Measurements from ENCODE around the gene SRSF10.
"Not testable (repeated sequence)": the region's sequence is repeated elsewhere in the genome, so short reads cannot be mapped to it uniquely, and the experiment has no call there.

SRSF10 gene

DNA sequence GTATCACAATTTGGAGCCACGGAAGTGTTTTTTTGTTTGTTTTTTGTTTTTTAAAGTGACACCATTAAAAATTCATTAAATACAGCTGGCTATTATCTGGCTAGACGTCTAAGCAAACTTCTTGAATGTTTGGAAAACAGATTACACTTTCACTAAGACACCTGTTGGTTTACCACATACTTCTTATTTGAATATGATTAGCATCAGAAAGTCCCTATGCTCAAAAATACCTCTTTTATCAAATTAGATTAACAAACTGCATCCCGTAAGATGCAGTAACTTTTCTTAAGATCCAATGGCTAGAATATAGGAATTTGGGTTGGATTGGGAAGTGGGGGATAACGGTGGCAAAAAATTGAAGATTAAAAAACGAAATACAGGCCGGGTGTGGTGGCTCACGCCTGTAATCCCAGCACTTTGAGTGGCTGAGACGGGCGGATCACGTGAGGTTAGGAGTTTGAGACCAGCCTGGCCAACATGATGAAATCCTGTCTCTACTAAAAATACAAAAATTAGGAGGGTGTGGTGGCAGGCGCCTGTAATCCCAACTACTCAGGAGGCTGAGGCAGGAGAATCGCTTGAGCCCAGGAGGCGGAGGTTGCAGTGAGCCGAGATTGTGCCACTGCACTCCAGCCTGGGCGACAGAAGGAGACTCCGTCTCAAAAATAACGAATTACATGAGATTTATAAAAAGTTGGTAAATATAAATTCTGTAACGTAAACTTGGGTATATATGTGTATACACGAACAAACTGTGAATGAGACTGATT is 21.9 kb downstream of the SRSF10 start:
- not testable (repeated sequence) for DNase-seq

- DNase-seq, result no peak
These were observed 23.0 kb downstream of the SRSF10 start for GRCh38 chr1:23957096-23957495.

DNA sequence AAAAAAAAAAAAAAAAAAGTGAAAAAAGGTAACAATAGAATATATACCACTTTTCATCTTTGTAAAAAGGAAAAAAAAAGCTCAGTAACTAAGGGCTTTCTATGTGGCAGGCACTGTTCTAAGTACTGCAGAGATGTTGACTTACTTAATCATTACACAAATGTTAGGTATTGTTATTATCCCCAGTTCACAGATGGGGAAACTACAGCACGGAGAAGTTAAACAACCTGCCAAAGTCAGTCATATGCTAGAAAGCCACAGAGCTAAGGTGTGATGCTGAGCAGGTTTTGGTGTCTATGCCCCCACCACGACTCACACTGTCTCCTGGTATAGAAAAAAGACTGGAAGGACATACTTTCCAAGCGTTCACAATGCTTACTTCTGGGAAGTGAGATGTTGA is 27.1 kb downstream of the SRSF10 start:
- DNase-seq, result no peak

DNA sequence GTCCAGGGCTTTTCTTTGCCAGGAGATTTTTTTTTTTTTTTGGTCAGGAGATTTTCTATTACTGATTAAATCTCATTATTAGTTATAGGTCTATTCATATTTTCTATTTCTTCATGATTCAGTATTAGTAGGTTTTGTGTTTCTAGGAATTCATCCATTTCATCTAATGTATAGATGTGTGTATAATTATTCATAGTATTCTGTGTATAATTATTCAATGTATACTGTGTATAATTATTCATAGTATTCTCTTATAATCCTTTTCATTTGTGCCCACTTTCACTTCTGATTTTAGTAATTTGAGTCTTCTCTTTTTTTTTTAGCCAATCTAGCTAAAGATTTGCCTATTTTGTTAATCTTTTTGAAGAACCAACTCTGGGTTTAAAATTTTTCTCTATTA is 32.8 kb downstream of the SRSF10 start:
- no peak for DNase-seq

- DNase-seq, result no peak
These were observed 43.5 kb downstream of the SRSF10 start for GRCh38 chr1:23936481-23937176.

DNA sequence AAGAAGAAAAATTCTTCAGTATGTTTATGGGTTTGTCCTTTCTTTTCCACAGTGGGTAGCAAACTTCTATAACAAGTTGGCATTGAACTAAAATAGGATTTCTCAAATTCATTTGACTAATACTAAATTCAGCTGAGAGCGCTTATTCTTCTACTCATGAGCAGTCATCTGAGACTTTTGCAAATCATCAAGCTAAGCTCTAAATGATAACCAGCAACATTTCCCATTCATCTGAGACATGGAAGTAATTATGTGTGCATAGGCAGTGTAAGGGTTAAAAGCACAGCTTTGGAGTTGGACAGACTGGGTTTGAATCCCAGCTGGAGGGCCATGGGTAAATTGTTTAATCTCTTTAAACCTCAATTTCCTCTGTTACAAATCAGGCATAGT is 48.6 kb downstream of the SRSF10 start:
- peak; percentile 62 for DNase-seq

GRCh38 chr1:23930861-23931490 is 49.2 kb downstream of the SRSF10 start:
- peak; percentile 94 for DNase-seq

- DNase-seq, result no peak
These were observed 49.9 kb downstream of the SRSF10 start for GRCh38 chr1:23930270-23930669.

DNA sequence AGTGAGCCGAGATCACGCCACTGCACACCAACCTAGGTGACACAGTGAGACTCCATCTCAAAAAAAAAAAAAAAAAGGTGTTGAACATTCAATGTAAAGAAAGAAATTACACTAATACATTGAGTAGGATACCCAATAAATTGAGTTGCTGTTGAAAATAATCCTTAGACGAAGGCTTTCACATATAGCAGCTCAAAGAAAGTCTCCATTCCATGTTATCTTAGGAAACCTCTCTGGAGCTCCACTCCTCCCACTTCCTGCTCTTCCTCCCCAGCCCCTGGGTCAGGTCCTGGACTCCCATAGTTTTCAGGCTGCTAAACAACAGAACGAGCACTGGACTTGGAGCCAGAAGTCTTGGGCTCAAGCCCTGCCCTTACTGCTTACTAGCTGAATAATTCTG is 51.3 kb downstream of the SRSF10 start:
- no peak for DNase-seq

- no peak for DNase-seq
These were observed 53.0 kb downstream of the SRSF10 start for GRCh38 chr1:23927097-23927496.

DNA sequence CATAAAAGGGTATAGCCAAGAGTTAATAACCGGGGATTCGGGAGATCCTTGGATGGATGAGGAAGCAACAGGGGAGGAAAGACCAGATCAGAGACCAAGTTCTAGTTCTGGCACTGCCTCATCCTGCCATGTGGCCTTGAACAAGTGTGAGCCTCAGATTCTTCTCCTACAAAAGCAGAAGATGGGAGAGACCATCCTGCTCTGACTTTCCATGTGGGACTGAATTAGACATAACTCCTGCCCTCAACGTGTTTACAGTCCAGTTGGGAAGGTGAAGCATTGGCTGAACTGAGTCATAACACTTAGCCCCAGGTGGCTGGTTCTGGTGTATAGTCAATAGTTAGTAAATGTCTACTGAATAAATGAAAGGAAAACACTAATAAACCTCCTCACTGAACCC is 54.8 kb downstream of the SRSF10 start:
- no peak for DNase-seq

DNA sequence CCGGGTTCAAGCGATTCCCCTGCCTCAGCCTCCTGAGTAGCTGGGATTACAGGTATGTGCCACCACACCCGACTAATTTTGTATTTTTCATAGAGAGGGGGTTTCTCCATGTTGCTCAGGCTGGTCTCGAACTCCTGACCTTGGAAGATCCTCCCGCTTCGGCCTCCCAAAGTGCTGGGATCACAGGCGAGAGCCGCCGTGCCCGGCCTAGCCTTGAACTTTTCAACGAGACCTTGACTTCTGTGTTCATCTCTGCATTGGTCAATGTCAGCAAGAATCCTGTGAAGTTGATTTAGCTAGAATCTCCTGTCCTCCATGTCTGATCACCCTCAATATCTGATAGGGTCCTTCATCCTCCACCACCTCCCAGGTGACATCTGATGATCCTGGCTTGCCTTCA is 55.5 kb downstream of the SRSF10 start:
- DNase-seq, result no peak

GRCh38 chr1:23923592-23924499 is 56.3 kb downstream of the SRSF10 start:
- DNase-seq, result no peak

DNA sequence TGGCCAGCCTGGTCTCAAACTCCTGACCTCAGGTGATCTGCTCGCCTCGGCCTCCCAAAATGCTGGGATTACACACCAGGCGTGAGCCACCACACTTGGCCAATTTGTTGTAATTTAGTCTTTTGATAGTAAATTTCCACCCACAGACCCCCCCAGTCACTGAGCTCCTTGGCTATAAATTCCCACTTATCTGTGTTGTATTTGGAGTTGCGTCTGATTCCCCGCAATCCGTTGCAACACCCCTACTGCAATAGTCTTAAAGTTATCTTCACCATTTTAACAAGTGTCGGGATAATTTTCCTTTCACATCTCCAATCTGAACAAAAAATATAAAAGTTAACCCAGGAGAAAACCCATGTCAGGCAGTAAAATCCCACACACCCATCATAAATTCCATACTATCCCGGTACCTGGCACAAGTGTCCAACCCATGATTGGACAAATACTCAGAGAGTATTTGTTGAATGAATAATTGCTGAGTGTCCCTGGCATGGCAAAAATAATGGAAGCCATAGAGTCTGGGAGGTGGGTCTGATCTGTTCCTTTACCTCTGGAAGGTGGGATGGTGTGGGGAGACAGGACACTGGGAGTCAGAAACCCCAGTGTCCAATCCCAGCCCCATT is 57.7 kb downstream of the SRSF10 start:
- DNase-seq, result no peak

DNA sequence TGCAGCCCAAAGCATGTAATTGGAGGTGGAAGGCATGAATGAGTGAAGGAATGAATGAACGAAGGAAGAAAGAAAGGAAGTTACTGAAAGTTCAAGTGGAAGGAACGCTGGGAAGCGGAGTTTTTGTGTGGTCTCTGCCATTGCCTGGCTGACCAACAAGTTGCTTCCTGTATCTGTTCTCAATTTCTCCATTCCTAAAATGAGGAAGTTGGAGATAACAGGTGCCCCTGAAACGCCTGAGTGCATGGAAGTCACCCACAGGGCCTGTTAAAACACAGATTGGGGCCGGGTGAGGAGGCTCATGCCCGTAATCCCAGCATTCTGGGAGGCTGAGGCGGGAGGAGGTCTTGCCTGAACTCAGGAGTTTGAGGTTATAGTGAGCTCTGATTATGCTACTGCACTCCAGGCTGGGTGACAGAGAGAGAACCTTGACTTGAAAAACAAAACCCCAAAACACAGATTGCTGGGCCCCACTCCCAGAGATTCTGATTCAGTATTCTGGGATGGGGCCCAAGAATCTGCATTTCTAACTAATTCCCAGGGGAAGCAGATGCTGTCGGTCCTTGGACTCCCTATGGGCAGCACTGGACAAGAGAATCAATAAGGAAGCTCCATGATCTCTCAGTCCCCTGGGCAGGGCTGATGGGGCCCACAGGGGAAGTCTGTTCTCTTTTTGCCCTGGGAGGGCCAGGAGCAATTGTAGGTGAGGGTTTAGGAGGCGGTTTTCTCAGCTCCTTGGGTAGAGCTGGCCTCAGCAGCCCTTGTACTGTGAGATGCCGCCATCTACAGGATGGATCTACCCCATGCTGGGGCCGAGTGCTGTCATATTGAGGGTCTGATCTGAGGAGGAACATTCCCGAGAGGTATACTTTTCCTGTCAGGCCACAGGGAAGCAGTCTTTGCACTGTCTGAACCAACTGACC is 63.7 kb downstream of the SRSF10 start:
- peak; percentile 49 for DNase-seq

GRCh38 chr1:23915466-23915865 is 64.7 kb downstream of the SRSF10 start:
- DNase-seq, result no peak

- no peak for DNase-seq
These were observed 65.2 kb downstream of the SRSF10 start for GRCh38 chr1:23914921-23915320.
